Stomach (tissue), 9 donors: ENCODE data around the gene ZNF654. TPM values are rescaled to one million over a fixed set of nuclear protein-coding genes. Genes with fewer than 3 reads are reported as not detected.

Experiments used
- DNase-seq, 2 donors: peaks; one replicate each; pipeline versions ENCODE4 v3.0.0 to v3.0.0-alpha.2; 2013 to 2019
- H3K27ac ChIP-seq, 5 donors: fragments of 200-600 bp in 4 of 5; sonication (generic) in 4 of 5; one replicate each; pipeline ENCODE4 v1.5.1; 2013 to 2019; ENCODE audit warnings: mild to moderate bottlenecking in 1 of 5, moderate library complexity in 1 of 5
- H3K27me3 ChIP-seq, 3 donors: fragments of 200-600 bp; sonication (generic); one replicate each; pipeline ENCODE4 v1.5.1; 2017 to 2019; ENCODE audit warnings: mixed run types in 1 of 3
- H3K36me3 ChIP-seq, 4 donors: fragments of 200-600 bp; sonication (generic); 1 replicate in 3 of 4; 2 replicates in 1 of 4; pipeline ENCODE4 v1.5.1; 2016 to 2019
- H3K4me1 ChIP-seq, 4 donors: fragments of 200-600 bp; sonication (generic); one replicate each; pipeline ENCODE4 v1.5.1; 2016 to 2019
- H3K4me3 ChIP-seq, 4 donors: fragments of 200-600 bp; sonication (generic) in 3 of 4; one replicate each; pipeline ENCODE4 v1.5.1; 2016 to 2019; ENCODE audit warnings: mild to moderate bottlenecking in 1 of 4
- H3K9me3 ChIP-seq, 4 donors: fragments of 200-600 bp; sonication (generic); one replicate each; pipeline ENCODE4 v1.5.1; 2016 to 2019
- CTCF ChIP-seq, 7 experiments: fragments of 450-650 bp in 4 of 7; fragments of 200-600 bp in 3 of 7; sonication (generic) in 3 of 7; IDR thresholded peaks; one replicate each; pipeline ENCODE4 v1.5.1; 2016 to 2019; ENCODE audit warnings: antibody characterized with exemption in 7 of 7, control low read depth in 2 of 7, mild to moderate bottlenecking in 1 of 7
- EP300 ChIP-seq: sonication (generic); formaldehyde crosslinking; IDR thresholded peaks from one replicate; pipeline ENCODE4 v1.6.1; 2017; ENCODE audit warnings: antibody characterized with exemption
- POLR2A ChIP-seq, 4 donors: fragments of 450-650 bp; IDR thresholded peaks; one replicate each; pipeline ENCODE4 v1.6.1; 2016; ENCODE audit warnings: antibody characterized with exemption in 4 of 4, control low read depth in 2 of 4, mild to moderate bottlenecking in 1 of 4, moderate library complexity in 1 of 4
- POLR2AphosphoS5 ChIP-seq, 3 donors: sonication (generic); formaldehyde crosslinking; IDR thresholded peaks; one replicate each; pipeline ENCODE4 v1.6.1; 2016; ENCODE audit warnings: antibody characterized with exemption in 3 of 3
- WGBS, 5 donors: extraction: QIAGEN DNeasy Blood & Tissue Kit in 3 of 5; methylation state at CpG; one replicate each; pipeline versions ENCODE4 v1.1.5 to v1.1.7; 2013 to 2018; 5-methylcytosine and 5-hydroxymethylcytosine counted together
- intact Hi-C: fragments of 100-400 bp; cut with DNase I; formaldehyde crosslinking; loops from one replicate; pipeline ENCODE4 v1.15.1; 2023; ENCODE audit warnings: low total_unique reads
- polyA plus RNA-seq, 3 donors: library from polyadenylated mRNA; stranded (reverse); fragments of 200-250 nt; gene quantifications; one replicate each; pipeline ENCODE4 v1.2.3, GENCODE V29; 2013
- total RNA-seq, 5 donors: library from RNA; depleted of rRNA; stranded (reverse); fragments of >200 nt; gene quantifications; one replicate each; pipeline versions ENCODE4 v1.1.0 to v1.2.3, GENCODE V29; 2014 to 2016
- donor health status: healthy with polysubstance abuse.
- donor health status: Bipolar disorder and iron deficiency.
- donor health status: healthy.

ZNF654 gene
- total and polyA plus RNA-seq, 8 donors = 2.6 to 30.7 (median 7.3) TPM

- WGBS, 5 donors = 21 to 32% (median 25%) methylated on average over 4 of the region's 4 CpGs
- intact Hi-C loops = no loop called here
- Histone ChIP-seq H3K27me3 (no peaks in the 10 kb centered on the region), H3K4me3 (peak overlapping the region in 2 of 4 donors; percentile 77 to 87), H3K9me3 (no peaks in the 10 kb centered on the region), H3K27ac (no peak overlapping the region), H3K4me1 (peaks cover 6 to 57% (median 26%) of the 10 kb centered on the region in 4 donors), H3K36me3 (peaks cover 14 to 33% (median 33%) of the 10 kb centered on the region in 4 donors)
- no peak for TF ChIP-seq POLR2A (IDR thresholded peaks at IDR 0.05)
- TF ChIP-seq POLR2AphosphoS5 (IDR thresholded peaks at IDR 0.05) = no peak
- no peak for TF ChIP-seq CTCF (IDR thresholded peaks at IDR 0.05)
- TF ChIP-seq EP300 = no peak
- peak in 1 of 2 donors; percentile 13 for DNase-seq
Observed at GRCh38 chr3:88151358-88151757, 92.3 kb downstream of the ZNF654 start.

GRCh38 chr3:88152841-88153240 is 93.8 kb downstream of the ZNF654 start:
- H3K4me3 ChIP-seq = no peak overlapping the region
- no peak for TF ChIP-seq POLR2A (IDR thresholded peaks at IDR 0.05)
- TF ChIP-seq EP300 = no peak
- no peak for TF ChIP-seq CTCF (IDR thresholded peaks at IDR 0.05)
- TF ChIP-seq POLR2AphosphoS5 (IDR thresholded peaks at IDR 0.05) = no peak
- no peak overlapping the region for H3K27ac ChIP-seq
- H3K36me3 ChIP-seq = peaks cover 19 to 48% (median 47%) of the 10 kb centered on the region in 4 donors
- peaks cover 6 to 69% (median 33%) of the 10 kb centered on the region in 4 donors for H3K4me1 ChIP-seq
- intact Hi-C loops = no loop called here
- H3K27me3 ChIP-seq = no peaks in the 10 kb centered on the region
- no peaks in the 10 kb centered on the region for H3K9me3 ChIP-seq
- DNase-seq = no peak
- WGBS, 5 donors = 71 to 84% (median 79%) methylated on average over 2 of the region's 2 CpGs

GRCh38 chr3:88166419-88166971 is 107.4 kb downstream of the ZNF654 start:
- no peak for TF ChIP-seq CTCF (IDR thresholded peaks at IDR 0.05)
- no peak for TF ChIP-seq POLR2A (IDR thresholded peaks at IDR 0.05)
- no peak for TF ChIP-seq POLR2AphosphoS5 (IDR thresholded peaks at IDR 0.05)
- no peak for TF ChIP-seq EP300
- no peaks in the 10 kb centered on the region for H3K27me3 ChIP-seq
- intact Hi-C loops = no loop called here
- peaks cover 0 to 6% (median 0%) of the 10 kb centered on the region in 4 donors for H3K4me1 ChIP-seq
- no peak overlapping the region for H3K27ac ChIP-seq
- no peaks in the 10 kb centered on the region for H3K9me3 ChIP-seq
- no peak for DNase-seq
- 94 to 100% (median 97%) methylated on average over 2 of the region's 2 CpGs for WGBS, 5 donors
- peaks cover 0 to 17% (median 1%) of the 10 kb centered on the region in 4 donors for H3K36me3 ChIP-seq
- no peak overlapping the region for H3K4me3 ChIP-seq

GRCh38 chr3:88167173-88167572 is 108.1 kb downstream of the ZNF654 start:
- intact Hi-C loops = no loop called here

More at GRCh38 chr3:88167173-88167572, 108.1 kb downstream of the ZNF654 start:
- peaks cover 0 to 14% (median 0%) of the 10 kb centered on the region in 4 donors for H3K36me3 ChIP-seq
- no peaks in the 10 kb centered on the region for H3K9me3 ChIP-seq
- 96 to 99% (median 98%) methylated on average over 6 of the region's 6 CpGs for WGBS, 5 donors
- no peak overlapping the region for H3K4me3 ChIP-seq
- TF ChIP-seq POLR2AphosphoS5 (IDR thresholded peaks at IDR 0.05) = no peak
- TF ChIP-seq EP300 = no peak
- TF ChIP-seq POLR2A (IDR thresholded peaks at IDR 0.05) = no peak
- no peak for TF ChIP-seq CTCF (IDR thresholded peaks at IDR 0.05)
- DNase-seq = no peak
- peaks cover 0 to 6% (median 0%) of the 10 kb centered on the region in 4 donors for H3K4me1 ChIP-seq
- H3K27ac ChIP-seq = no peak overlapping the region
- H3K27me3 ChIP-seq = no peaks in the 10 kb centered on the region
